ENCODE results near the gene OR51V1.

DNA sequence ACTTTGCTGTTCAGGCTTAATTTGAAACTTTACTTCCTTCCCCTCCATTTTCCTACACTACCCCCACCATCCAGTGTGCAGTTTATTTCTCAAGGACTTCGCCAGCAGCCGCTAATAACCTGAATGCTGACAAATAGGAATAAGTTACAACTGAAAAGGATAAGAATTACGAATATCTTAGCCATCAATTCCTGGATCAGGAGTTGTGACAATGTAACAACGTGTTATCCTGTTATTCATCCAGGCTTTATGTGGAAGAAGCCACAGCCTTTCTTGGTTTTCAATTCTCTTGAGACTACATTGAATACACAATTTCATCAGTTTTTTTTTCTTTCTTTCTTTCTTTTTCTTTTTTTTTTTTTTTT is 43.3 kb upstream of the OR51V1 start:
- TF ChIP-seq POLR2A (IDR thresholded peaks at IDR 0.05; ENCODE audit: low read depth, low read length): no peak
- no peak for TF ChIP-seq TAF1 (IDR thresholded peaks at IDR 0.05; ENCODE audit: borderline replicate concordance, low read depth, low read length)
- TF ChIP-seq POLR2AphosphoS5 (IDR thresholded peaks at IDR 0.05; ENCODE audit: low read depth, low read length): no peak

All from GM12892 (cell line).